ENCODE data around the gene MPL.

Gene MPL

GRCh38 chr1:43314233-43314632 lies 23.4 kb upstream of the MPL start:
- no peak overlapping the region for H3K4me3 ChIP-seq (ENCODE audit: low read depth, low read length)
- no peak for DNase-seq (ENCODE audit: low read depth)
- no peak for TF ChIP-seq POLR2A (IDR thresholded peaks at IDR 0.05; ENCODE audit: extremely low read depth, insufficient read length)
- TF ChIP-seq, protein P1, sequence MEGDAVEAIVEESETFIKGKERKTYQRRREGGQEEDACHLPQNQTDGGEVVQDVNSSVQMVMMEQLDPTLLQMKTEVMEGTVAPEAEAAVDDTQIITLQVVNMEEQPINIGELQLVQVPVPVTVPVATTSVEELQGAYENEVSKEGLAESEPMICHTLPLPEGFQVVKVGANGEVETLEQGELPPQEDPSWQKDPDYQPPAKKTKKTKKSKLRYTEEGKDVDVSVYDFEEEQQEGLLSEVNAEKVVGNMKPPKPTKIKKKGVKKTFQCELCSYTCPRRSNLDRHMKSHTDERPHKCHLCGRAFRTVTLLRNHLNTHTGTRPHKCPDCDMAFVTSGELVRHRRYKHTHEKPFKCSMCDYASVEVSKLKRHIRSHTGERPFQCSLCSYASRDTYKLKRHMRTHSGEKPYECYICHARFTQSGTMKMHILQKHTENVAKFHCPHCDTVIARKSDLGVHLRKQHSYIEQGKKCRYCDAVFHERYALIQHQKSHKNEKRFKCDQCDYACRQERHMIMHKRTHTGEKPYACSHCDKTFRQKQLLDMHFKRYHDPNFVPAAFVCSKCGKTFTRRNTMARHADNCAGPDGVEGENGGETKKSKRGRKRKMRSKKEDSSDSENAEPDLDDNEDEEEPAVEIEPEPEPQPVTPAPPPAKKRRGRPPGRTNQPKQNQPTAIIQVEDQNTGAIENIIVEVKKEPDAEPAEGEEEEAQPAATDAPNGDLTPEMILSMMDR (IDR thresholded peaks at IDR 0.05; ENCODE audit: low read depth, low read length): no peak
- no peak for TF ChIP-seq MYC (IDR thresholded peaks at IDR 0.05; ENCODE audit: low read depth, low read length)
- TF ChIP-seq MAX (IDR thresholded peaks at IDR 0.05; ENCODE audit: low read depth, low read length): no peak

GRCh38 chr1:43315481-43315880 lies 22.1 kb upstream of the MPL start:
- H3K4me3 ChIP-seq (ENCODE audit: low read depth, low read length): no peak overlapping the region
- DNase-seq (ENCODE audit: low read depth): no peak
- TF ChIP-seq MYC (IDR thresholded peaks at IDR 0.05; ENCODE audit: low read depth, low read length) (no peak), POLR2A (IDR thresholded peaks at IDR 0.05; ENCODE audit: extremely low read depth, insufficient read length) (no peak), MAX (IDR thresholded peaks at IDR 0.05; ENCODE audit: low read depth, low read length) (no peak)
- TF ChIP-seq, protein P1 (IDR thresholded peaks at IDR 0.05; ENCODE audit: low read depth, low read length): no peak

DNA sequence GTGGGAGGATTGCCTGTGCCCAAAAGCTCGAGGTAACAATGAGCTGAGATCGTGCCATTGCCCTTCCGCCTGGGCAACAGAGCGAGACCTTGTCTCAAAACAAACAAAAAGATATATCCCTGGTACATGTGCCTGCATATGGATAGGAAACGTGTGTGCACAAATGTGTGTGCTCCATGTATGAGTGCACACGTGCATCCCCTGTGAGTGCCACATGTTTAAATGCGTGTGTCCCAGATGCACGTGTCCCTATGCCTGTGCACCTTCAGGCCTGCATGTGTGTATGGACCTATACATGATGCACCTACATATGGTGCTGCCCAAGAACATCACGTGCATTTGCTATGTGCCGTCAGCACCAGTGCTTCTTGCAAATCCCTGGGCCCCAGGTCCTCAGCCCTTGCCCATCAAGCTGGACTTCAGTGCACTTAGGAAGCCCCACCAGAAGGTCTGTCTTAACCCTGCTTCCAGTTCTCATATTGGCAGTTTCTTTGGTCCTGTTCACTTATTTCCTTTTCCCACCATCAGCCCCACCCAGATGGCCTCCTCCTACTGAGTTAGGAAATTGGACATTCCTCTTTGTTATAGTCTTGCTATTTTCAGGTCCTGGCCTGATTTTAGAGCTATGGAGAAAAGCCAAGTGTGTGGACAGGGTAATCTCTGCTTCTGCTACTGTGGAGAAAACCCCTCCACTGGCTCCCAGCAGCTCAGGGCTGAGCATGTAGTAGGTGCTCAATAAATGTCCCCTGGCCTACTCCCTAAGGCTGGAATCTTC lies 21.5 kb upstream of the MPL start:
- no peak for DNase-seq (ENCODE audit: low read depth)
- H3K4me3 ChIP-seq (ENCODE audit: low read depth, low read length): no peak overlapping the region
- TF ChIP-seq, protein P1 (IDR thresholded peaks at IDR 0.05; ENCODE audit: low read depth, low read length): no peak
- TF ChIP-seq MYC (IDR thresholded peaks at IDR 0.05; ENCODE audit: low read depth, low read length) (no peak), MAX (IDR thresholded peaks at IDR 0.05; ENCODE audit: low read depth, low read length) (no peak), POLR2A (IDR thresholded peaks at IDR 0.05; ENCODE audit: extremely low read depth, insufficient read length) (no peak)

DNA sequence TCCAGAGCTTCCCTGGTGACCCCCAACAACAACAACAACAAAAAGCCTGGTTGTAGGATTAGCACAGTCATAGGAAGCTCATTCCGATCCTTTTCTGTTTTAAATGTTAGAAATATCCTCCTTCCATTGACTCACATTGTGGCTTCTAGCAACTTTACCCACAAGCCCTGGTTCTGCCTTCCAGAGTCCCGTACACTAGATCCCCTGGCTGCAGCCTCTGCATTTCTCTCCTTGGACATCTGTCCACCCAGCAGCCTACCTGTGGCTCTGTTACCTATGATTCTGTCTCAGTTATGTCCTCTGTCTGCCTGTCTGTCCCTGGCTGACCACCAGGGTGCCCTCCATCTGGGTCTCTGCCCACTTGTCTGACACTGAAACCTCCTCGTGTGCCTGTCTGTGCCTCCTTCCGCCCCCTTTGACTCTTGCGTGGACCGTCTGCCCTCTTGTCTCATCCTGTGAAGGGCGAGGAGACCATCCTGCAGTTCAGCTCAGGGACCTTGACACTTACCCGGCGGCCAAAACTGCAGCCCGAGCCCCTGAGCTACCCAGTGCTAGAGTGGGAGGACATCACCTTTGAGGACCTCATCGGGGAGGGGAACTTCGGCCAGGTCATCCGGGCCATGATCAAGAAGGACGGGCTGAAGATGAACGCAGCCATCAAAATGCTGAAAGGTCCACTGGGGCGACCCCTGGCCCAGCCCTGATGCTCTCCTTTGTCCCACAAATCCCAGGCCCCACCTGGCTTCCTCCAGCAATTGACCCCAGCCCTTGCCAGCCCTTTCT lies 20.7 kb upstream of the MPL start:
- no peak for TF ChIP-seq POLR2A (IDR thresholded peaks at IDR 0.05; ENCODE audit: extremely low read depth, insufficient read length)
- no peak for TF ChIP-seq MAX (IDR thresholded peaks at IDR 0.05; ENCODE audit: low read depth, low read length)
- TF ChIP-seq, protein P1 (IDR thresholded peaks at IDR 0.05; ENCODE audit: low read depth, low read length): no peak
- TF ChIP-seq MYC (IDR thresholded peaks at IDR 0.05; ENCODE audit: low read depth, low read length): no peak
- H3K4me3 ChIP-seq (ENCODE audit: low read depth, low read length): no peak overlapping the region
- DNase-seq (ENCODE audit: low read depth): no peak

GRCh38 chr1:43317817-43318471 lies 19.7 kb upstream of the MPL start:
- DNase-seq (ENCODE audit: low read depth): no peak
- H3K4me3 ChIP-seq (ENCODE audit: low read depth, low read length): no peak overlapping the region
- TF ChIP-seq POLR2A (IDR thresholded peaks at IDR 0.05; ENCODE audit: extremely low read depth, insufficient read length) (no peak), MAX (IDR thresholded peaks at IDR 0.05; ENCODE audit: low read depth, low read length) (no peak), MYC (IDR thresholded peaks at IDR 0.05; ENCODE audit: low read depth, low read length) (no peak)
- TF ChIP-seq, protein P1 (IDR thresholded peaks at IDR 0.05; ENCODE audit: low read depth, low read length): no peak
